HCT116 (cell line): Measurements from ENCODE around the gene RERG. TPM values are rescaled to one million over a fixed set of nuclear protein-coding genes. Genes with fewer than 3 reads are reported as not detected.

ENCODE experiments used
- ATAC-seq: fragments of 200-7000 bp; cut with Tn5 transposase; 2 replicates; pipeline ENCODE4 v1.9.1; 2020; ENCODE audit warnings: mild to moderate bottlenecking, moderate library complexity
- BruUV-seq: library from RNA; stranded (reverse); fragments of 400-500 nt; replicated peaks from 2 replicates; lab custom pipeline; 2021; lab: Mats Ljungman, UMichigan
- CTCF ChIA-PET: fragments of 300-600 bp; sonication (Branson Sonifier 250); formaldehyde crosslinking; loops from one replicate; lab custom pipeline; 2021; ENCODE audit warnings: antibody characterized with exemption; lab: Charles Lee
- POLR2A ChIA-PET: fragments of 300-600, 350-600 bp; sonication (Branson Sonifier 250); formaldehyde crosslinking; loops from one replicate; lab custom pipeline; 2021; ENCODE audit warnings: antibody characterized with exemption; lab: Charles Lee
- RAD21 ChIA-PET, 2 experiments: fragments of 300-600 bp; sonication (Branson Sonifier 250); formaldehyde crosslinking; loops; one replicate each; lab custom pipeline; 2023; ENCODE audit warnings: low total read pairs in 2 of 2; ENCODE audit not compliant: uncharacterized antibody in 2 of 2, unreplicated experiment in 2 of 2, low non-redundant PET in 1 of 2; lab: Charles Lee
- DNase-seq: peaks from one replicate; pipeline ENCODE4 v3.0.0-alpha.2; 2010; ENCODE audit warnings: low read depth, low spot score
- H2AFZ ChIP-seq: fragments of 200-600 bp; shearing (Covaris generic), sonication (generic); 2 replicates; pipeline ENCODE4 v1.6.1; 2017; ENCODE audit warnings: low read depth, mixed run types, mixed read lengths, antibody characterized with exemption, low read length; ENCODE audit not compliant: poor library complexity, severe bottlenecking
- H3K27ac ChIP-seq: 2 replicates; pipeline ENCODE4 v1.5.1; 2012; ENCODE audit warnings: low read depth, low read length
- H3K27me3 ChIP-seq: fragments of 200-600 bp; sonication (generic); 2 replicates; pipeline ENCODE4 v1.6.1; 2016; ENCODE audit warnings: mixed run types, low read length, mixed read lengths; ENCODE audit not compliant: insufficient read depth
- H3K36me3 ChIP-seq, 2 experiments: fragments of 200-500 bp in 1 of 2; fragments of 200-600 bp in 1 of 2; sonication (Bioruptor generic) in 1 of 2; sonication (generic) in 1 of 2; 2 replicates each; pipeline versions ENCODE4 v1.5.1 to v1.6.1; 2014 to 2016; ENCODE audit warnings: low read length in 2 of 2, inconsistent platforms in 1 of 2, mixed read lengths in 1 of 2, mixed run types in 1 of 2; ENCODE audit not compliant: insufficient read depth in 2 of 2, control insufficient read depth in 1 of 2
- H3K4me1 ChIP-seq, 2 experiments: fragments of 200-600 bp in 1 of 2; sonication (generic) in 1 of 2; 2 replicates each; pipeline versions ENCODE4 v1.5.1 to v1.6.1; 2012 to 2017; ENCODE audit warnings: low read length in 2 of 2, inconsistent platforms in 1 of 2, mild to moderate bottlenecking in 1 of 2, mixed read lengths in 1 of 2, mixed run types in 1 of 2, moderate library complexity in 1 of 2; ENCODE audit not compliant: insufficient read depth in 2 of 2, control insufficient read depth in 1 of 2
- H3K4me2 ChIP-seq: fragments of 200-600 bp; sonication (generic); 2 replicates; pipeline ENCODE4 v1.6.1; 2017; ENCODE audit warnings: mixed run types, low read length, mixed read lengths
- H3K4me3 ChIP-seq, 2 experiments: fragments of 200-600 bp in 1 of 2; sonication (generic) in 1 of 2; replicated peaks in 1 of 2; 2 replicates each; pipeline ENCODE4 v1.5.1; 2011 to 2016; ENCODE audit warnings: low read length in 2 of 2, control low read depth in 1 of 2, low read depth in 1 of 2, mild to moderate bottlenecking in 1 of 2, mixed read lengths in 1 of 2, mixed run types in 1 of 2
- H3K79me2 ChIP-seq: fragments of 200-600 bp; sonication (generic); 2 replicates; pipeline ENCODE4 v1.6.1; 2017; ENCODE audit warnings: mild to moderate bottlenecking, mixed run types, low read length, moderate library complexity, mixed read lengths; ENCODE audit not compliant: insufficient read depth
- H3K9ac ChIP-seq: fragments of 200-600 bp; sonication (generic); 2 replicates; pipeline ENCODE4 v1.6.1; 2016; ENCODE audit warnings: low read length, mixed read lengths
- H3K9me2 ChIP-seq: fragments of 200-600 bp; sonication (generic), shearing (Covaris generic); 2 replicates; pipeline ENCODE4 v1.6.1; 2017; ENCODE audit warnings: mixed run types, mild to moderate bottlenecking, moderate library complexity; ENCODE audit not compliant: insufficient read depth
- H3K9me3 ChIP-seq, 2 experiments: fragments of 200-500 bp in 1 of 2; fragments of 200-600 bp in 1 of 2; sonication (Bioruptor generic) in 1 of 2; sonication (generic) in 1 of 2; 2 replicates each; pipeline ENCODE4 v1.6.1; 2014 to 2017; ENCODE audit warnings: low read length in 2 of 2, mixed read lengths in 2 of 2, inconsistent platforms in 1 of 2, low read depth in 1 of 2, mild to moderate bottlenecking in 1 of 2, mixed run types in 1 of 2, moderate library complexity in 1 of 2; ENCODE audit not compliant: control insufficient read depth in 1 of 2, insufficient read depth in 1 of 2
- H4K20me1 ChIP-seq: fragments of 200-600 bp; sonication (generic), shearing (Covaris generic); 2 replicates; pipeline ENCODE4 v1.6.1; 2017; ENCODE audit warnings: mixed run types, mild to moderate bottlenecking, moderate library complexity; ENCODE audit not compliant: insufficient read depth
- CBX3 ChIP-seq: IDR thresholded peaks from 2 replicates; pipeline ENCODE4 v1.6.1; 2012; ENCODE audit warnings: low read depth
- EGR1 ChIP-seq: IDR thresholded peaks from 2 replicates; pipeline ENCODE4 v1.6.1; 2012; ENCODE audit warnings: low read depth
- FOSL1 ChIP-seq: IDR thresholded peaks from 2 replicates; pipeline ENCODE4 v1.6.1; 2012; ENCODE audit warnings: low read depth
- JUND ChIP-seq: IDR thresholded peaks from 2 replicates; pipeline ENCODE4 v1.6.1; 2012
- POLR2A ChIP-seq: IDR thresholded peaks from 2 replicates; pipeline ENCODE4 v1.7.0; 2011; ENCODE audit warnings: borderline replicate concordance; ENCODE audit not compliant: insufficient read depth, insufficient read length; ENCODE audit errors: extremely low read depth
- POLR2AphosphoS5 ChIP-seq: IDR thresholded peaks from 2 replicates; pipeline ENCODE4 v1.6.1; 2011; ENCODE audit warnings: mild to moderate bottlenecking, low read depth, low read length, moderate library complexity
- RAD21 ChIP-seq: IDR thresholded peaks from 2 replicates; pipeline ENCODE4 v1.6.1; 2012; ENCODE audit warnings: low read depth, mild to moderate bottlenecking
- SRF ChIP-seq: IDR thresholded peaks from 2 replicates; pipeline ENCODE4 v1.6.1; 2012; ENCODE audit warnings: low read depth
- ZFX ChIP-seq: fragments of 450-650 bp; IDR thresholded peaks from 2 replicates; pipeline ENCODE4 v1.6.1; 2017
- ZNF274 ChIP-seq: fragments of 200-500 bp; sonication (Bioruptor generic); IDR thresholded peaks from 2 replicates; pipeline ENCODE4 v1.6.1; 2014; ENCODE audit warnings: mild to moderate bottlenecking, low read depth, low read length, inconsistent platforms
- intact Hi-C: fragments of 100-400 bp; cut with micrococcal nuclease; formaldehyde crosslinking; loops from 2 replicates; pipeline ENCODE4 v1.10.0; 2022
- total RNA-seq: library from RNA; stranded (reverse); gene quantifications from one replicate; pipeline ENCODE4 v1.2.1, GENCODE V29; 2021; ENCODE audit not compliant: unreplicated experiment
- TF ChIP-seq, protein P1 (sequence below): IDR thresholded peaks from 2 replicates; pipeline ENCODE4 v1.6.1; 2012
- TF ChIP-seq, protein P2 (sequence below), 3 experiments: fragments of 200-600 bp in 1 of 3; sonication (generic) in 1 of 3; IDR thresholded peaks in 2 of 3; conservative IDR thresholded peaks in 1 of 3; 2 replicates each; pipeline ENCODE4 v1.5.1; 2012 to 2017; ENCODE audit warnings: low read depth in 2 of 3, low read length in 2 of 3, antibody characterized with exemption in 1 of 3, borderline replicate concordance in 1 of 3, control low read depth in 1 of 3, mild to moderate bottlenecking in 1 of 3, mixed read lengths in 1 of 3, mixed run types in 1 of 3, moderate library complexity in 1 of 3; ENCODE audit not compliant: insufficient read depth in 1 of 3

The RERG gene
- total RNA-seq, 1 experiment from 2014 or later, result not detected

DNA sequence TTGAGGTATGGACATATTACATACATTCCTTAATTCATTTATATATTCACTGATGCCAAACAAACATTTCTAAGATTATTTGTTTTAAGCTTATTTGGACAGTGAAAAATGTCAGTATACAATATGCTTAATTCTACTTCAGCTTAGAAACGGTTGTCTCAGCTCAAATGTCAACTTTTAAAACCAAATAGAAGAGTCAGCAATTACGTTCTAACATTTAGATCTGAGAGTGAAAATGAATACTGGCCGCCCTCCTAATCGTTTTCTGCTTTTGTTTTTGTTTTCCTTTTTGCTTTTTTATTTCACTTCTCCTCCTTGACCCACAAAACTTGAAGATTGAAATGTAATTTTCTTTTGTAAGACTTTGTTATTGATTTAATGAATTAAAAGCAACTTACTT lies 19.7 kb upstream of the RERG start:
- intact Hi-C loops, result no loop called here
- BruUV-seq, result no TSS peak

More for the DNA sequence above, 19.7 kb upstream of the RERG start:
- CTCF ChIA-PET, result interaction anchor here (1.4 kb wide), 1 partner anchor 14 kb away, joined by 3 read pairs; no protein-coding TSS in a partner anchor
- no peak for DNase-seq
- Histone ChIP-seq H3K4me1 (no peaks in the 10 kb centered on the region), H3K9ac (no peak overlapping the region), H3K4me3 (no peak overlapping the region), H3K4me2 (no peak overlapping the region), H3K79me2 (no peaks in the 10 kb centered on the region), H3K27me3 (peaks cover 80% of the 10 kb centered on the region), H3K27ac (no peak overlapping the region), H3K36me3 (no peaks in the 10 kb centered on the region), H3K9me3 (no peaks in the 10 kb centered on the region), H3K9me2 (no peaks in the 10 kb centered on the region), H2AFZ (no peak overlapping the region), H4K20me1 (no peaks in the 10 kb centered on the region)
- POLR2A ChIA-PET, result no interaction called here
- RAD21 ChIA-PET, result no interaction called here
- no peak for ATAC-seq
- TF ChIP-seq ZNF274, result no peak
- TF ChIP-seq, protein P1, sequence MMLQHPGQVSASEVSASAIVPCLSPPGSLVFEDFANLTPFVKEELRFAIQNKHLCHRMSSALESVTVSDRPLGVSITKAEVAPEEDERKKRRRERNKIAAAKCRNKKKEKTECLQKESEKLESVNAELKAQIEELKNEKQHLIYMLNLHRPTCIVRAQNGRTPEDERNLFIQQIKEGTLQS, result no peak
- no peak for TF ChIP-seq POLR2AphosphoS5
- no peak for TF ChIP-seq EGR1
- no peak for TF ChIP-seq RAD21
- TF ChIP-seq, protein P2, sequence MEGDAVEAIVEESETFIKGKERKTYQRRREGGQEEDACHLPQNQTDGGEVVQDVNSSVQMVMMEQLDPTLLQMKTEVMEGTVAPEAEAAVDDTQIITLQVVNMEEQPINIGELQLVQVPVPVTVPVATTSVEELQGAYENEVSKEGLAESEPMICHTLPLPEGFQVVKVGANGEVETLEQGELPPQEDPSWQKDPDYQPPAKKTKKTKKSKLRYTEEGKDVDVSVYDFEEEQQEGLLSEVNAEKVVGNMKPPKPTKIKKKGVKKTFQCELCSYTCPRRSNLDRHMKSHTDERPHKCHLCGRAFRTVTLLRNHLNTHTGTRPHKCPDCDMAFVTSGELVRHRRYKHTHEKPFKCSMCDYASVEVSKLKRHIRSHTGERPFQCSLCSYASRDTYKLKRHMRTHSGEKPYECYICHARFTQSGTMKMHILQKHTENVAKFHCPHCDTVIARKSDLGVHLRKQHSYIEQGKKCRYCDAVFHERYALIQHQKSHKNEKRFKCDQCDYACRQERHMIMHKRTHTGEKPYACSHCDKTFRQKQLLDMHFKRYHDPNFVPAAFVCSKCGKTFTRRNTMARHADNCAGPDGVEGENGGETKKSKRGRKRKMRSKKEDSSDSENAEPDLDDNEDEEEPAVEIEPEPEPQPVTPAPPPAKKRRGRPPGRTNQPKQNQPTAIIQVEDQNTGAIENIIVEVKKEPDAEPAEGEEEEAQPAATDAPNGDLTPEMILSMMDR (IDR thresholded peaks at IDR 0.05 in 2 of 3, conservative IDR thresholded peaks at IDR 0.05 in 1 of 3; ENCODE audit: borderline replicate concordance in 1 of 3, insufficient read depth in 1 of 3, low read depth in 2 of 3, low read length in 2 of 3), result no peak
- TF ChIP-seq ZFX, result no peak
- TF ChIP-seq JUND, result no peak
- TF ChIP-seq POLR2A, result no peak
- TF ChIP-seq CBX3, result no peak
- TF ChIP-seq SRF, result no peak
- TF ChIP-seq FOSL1, result no peak
